Osteocyte (in vitro differentiated cells): ENCODE results near the gene PHACTR1. TPM values are rescaled to one million over a fixed set of nuclear protein-coding genes. Genes with fewer than 3 reads are reported as not detected.

ENCODE experiments used
- DNase-seq: peaks from one replicate; pipeline ENCODE4 v3.0.0; 2021; ENCODE audit warnings: mixed read lengths; ENCODE audit not compliant: unreplicated experiment; ENCODE audit errors: extremely low spot score
- H3K27ac Mint-ChIP-seq: one replicate; pipeline ENCODE4 v1.8.0; 2021; ENCODE audit warnings: mild to moderate bottlenecking, mixed read lengths; ENCODE audit not compliant: unreplicated experiment
- H3K27me3 Mint-ChIP-seq: one replicate; pipeline ENCODE4 v1.8.0; 2021; ENCODE audit warnings: mixed read lengths; ENCODE audit not compliant: unreplicated experiment
- H3K36me3 Mint-ChIP-seq: one replicate; pipeline ENCODE4 v1.8.0; 2021; ENCODE audit warnings: mixed read lengths; ENCODE audit not compliant: unreplicated experiment
- H3K4me1 Mint-ChIP-seq: one replicate; pipeline ENCODE4 v1.8.0; 2021; ENCODE audit warnings: mixed read lengths; ENCODE audit not compliant: unreplicated experiment
- H3K4me3 Mint-ChIP-seq: one replicate; pipeline ENCODE4 v1.8.0; 2021; ENCODE audit warnings: mild to moderate bottlenecking, moderate library complexity, mixed read lengths; ENCODE audit not compliant: unreplicated experiment
- H3K9me3 Mint-ChIP-seq: one replicate; pipeline ENCODE4 v1.8.0; 2021; ENCODE audit warnings: mixed read lengths; ENCODE audit not compliant: unreplicated experiment
- total RNA-seq: library from RNA; stranded (reverse); gene quantifications from 2 replicates; pipeline ENCODE4 v1.2.1, GENCODE V29; 2021
- TF ChIP-seq, protein P1 (sequence below): fragments of 200-600 bp; sonication (generic); IDR thresholded peaks from 2 replicates; pipeline ENCODE4 v1.5.0; 2021; ENCODE audit warnings: antibody characterized with exemption, mild to moderate bottlenecking, moderate library complexity

PHACTR1 gene
- total RNA-seq, 1 donor from 2014 or later: 1.0 TPM

DNA sequence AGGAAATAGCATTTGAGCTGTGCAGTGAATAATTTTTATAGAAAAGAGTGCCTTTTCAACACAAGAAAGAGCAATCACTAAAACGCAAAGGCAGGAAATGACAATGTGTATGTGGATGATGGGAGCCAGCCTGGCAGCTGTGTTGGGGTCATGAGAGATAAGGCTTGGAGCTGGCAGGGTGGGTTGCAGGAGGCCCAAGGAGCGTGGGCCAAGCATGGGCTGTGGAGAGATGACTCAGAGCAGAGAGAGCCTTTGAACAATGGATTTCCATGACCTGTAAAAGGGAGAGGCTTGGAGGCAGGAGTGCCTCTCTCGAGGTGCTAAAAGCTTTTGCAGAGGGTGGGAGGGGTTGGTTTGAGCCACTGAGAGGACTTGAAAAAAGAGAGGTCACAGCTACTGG, 618.4 kb downstream of the PHACTR1 start:
- TF ChIP-seq, protein P1, sequence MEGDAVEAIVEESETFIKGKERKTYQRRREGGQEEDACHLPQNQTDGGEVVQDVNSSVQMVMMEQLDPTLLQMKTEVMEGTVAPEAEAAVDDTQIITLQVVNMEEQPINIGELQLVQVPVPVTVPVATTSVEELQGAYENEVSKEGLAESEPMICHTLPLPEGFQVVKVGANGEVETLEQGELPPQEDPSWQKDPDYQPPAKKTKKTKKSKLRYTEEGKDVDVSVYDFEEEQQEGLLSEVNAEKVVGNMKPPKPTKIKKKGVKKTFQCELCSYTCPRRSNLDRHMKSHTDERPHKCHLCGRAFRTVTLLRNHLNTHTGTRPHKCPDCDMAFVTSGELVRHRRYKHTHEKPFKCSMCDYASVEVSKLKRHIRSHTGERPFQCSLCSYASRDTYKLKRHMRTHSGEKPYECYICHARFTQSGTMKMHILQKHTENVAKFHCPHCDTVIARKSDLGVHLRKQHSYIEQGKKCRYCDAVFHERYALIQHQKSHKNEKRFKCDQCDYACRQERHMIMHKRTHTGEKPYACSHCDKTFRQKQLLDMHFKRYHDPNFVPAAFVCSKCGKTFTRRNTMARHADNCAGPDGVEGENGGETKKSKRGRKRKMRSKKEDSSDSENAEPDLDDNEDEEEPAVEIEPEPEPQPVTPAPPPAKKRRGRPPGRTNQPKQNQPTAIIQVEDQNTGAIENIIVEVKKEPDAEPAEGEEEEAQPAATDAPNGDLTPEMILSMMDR: no peak
- Mint-ChIP-seq H3K27ac (no peak overlapping the region), H3K4me3 (no peak overlapping the region), H3K27me3 (peaks cover 23% of the 10 kb centered on the region), H3K36me3 (no peaks in the 10 kb centered on the region), H3K9me3 (no peaks in the 10 kb centered on the region), H3K4me1 (peaks cover 1% of the 10 kb centered on the region)
- DNase-seq: no peak

DNA sequence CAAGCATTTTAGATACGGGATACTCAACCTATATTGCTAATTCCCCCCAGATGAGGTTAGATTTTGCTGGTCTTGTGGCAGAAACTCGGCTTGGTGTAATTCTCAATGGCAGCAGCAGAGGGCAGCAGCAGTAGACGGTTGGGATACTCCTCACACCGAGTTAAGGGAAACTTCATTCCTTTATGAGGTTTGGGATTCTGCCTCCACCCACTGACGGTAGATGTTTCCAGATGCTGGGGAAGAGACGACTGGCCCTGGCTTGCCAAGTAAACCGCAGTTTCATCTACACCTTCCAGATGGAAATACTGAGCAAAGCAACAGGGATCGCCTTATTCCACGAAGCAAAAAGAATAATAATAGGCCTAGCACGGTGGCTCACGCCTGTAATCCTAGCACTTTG, 620.0 kb downstream of the PHACTR1 start:
- TF ChIP-seq, protein P1: peak; percentile 91
- Mint-ChIP-seq H3K27me3 (peaks cover 31% of the 10 kb centered on the region), H3K4me1 (peaks cover 1% of the 10 kb centered on the region), H3K4me3 (no peak overlapping the region), H3K9me3 (no peaks in the 10 kb centered on the region), H3K27ac (no peak overlapping the region), H3K36me3 (no peaks in the 10 kb centered on the region)
- DNase-seq: peak; percentile 92

DNA sequence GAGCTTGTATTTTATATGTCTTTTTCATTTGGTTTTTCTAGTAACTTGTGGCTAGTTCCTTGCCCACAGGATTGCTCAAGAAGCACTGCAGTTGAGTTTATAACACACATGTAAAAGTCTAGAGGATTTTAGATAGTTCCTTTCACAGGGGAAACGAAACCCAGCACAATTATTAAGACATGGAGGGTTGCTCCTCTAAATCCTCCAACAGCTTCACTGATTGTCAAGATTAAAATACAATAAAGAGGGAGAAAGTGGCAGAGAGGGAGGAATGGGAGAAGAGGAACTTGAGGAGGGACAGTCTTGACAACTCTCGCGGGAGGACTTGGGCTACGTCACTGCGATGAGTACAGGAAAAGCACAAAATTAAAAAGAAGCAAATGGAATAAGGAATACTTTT, 621.5 kb downstream of the PHACTR1 start:
- H3K4me3 Mint-ChIP-seq: no peak overlapping the region
- H3K36me3 Mint-ChIP-seq: no peaks in the 10 kb centered on the region
- peaks cover 1% of the 10 kb centered on the region for H3K4me1 Mint-ChIP-seq
- peaks cover 5% of the 10 kb centered on the region for H3K9me3 Mint-ChIP-seq
- no peak overlapping the region for H3K27ac Mint-ChIP-seq
- TF ChIP-seq, protein P1: no peak
- no peak for DNase-seq
- peaks cover 37% of the 10 kb centered on the region for H3K27me3 Mint-ChIP-seq
